Stimulated activated naive B cell treated with anti-CD40 and anti-IgM and Interleukin-4, amounts not matched to agents 10 μg/mL and 1 μg/mL and 100 μg/mL, for 72 hours (primary cell): ENCODE measurements around the gene STMND1.

Experiments
- ATAC-seq, 2 donors: fragments of 150-1000 bp; cut with Tn5 transposase; replicated peaks; 2 replicates each; pipeline ENCODE4 v1.10.0; 2021; ENCODE audit warnings: moderate library complexity in 1 of 2
- DNase-seq: peaks from one replicate; pipeline ENCODE4 v3.0.0; 2021
- H3K27ac Mint-ChIP-seq: one replicate; pipeline ENCODE4 v1.8.0; 2022; ENCODE audit warnings: mild to moderate bottlenecking, mixed read lengths
- H3K27me3 Mint-ChIP-seq, 2 donors: one replicate each; pipeline ENCODE4 v1.8.0; 2022; ENCODE audit warnings: mixed read lengths in 2 of 2
- H3K36me3 Mint-ChIP-seq, 2 donors: one replicate each; pipeline ENCODE4 v1.8.0; 2022; ENCODE audit warnings: mixed read lengths in 2 of 2, mild to moderate bottlenecking in 1 of 2
- H3K4me1 Mint-ChIP-seq, 2 donors: one replicate each; pipeline ENCODE4 v1.8.0; 2022; ENCODE audit warnings: mixed read lengths in 2 of 2, mild to moderate bottlenecking in 1 of 2
- H3K4me3 Mint-ChIP-seq, 2 donors: one replicate each; pipeline ENCODE4 v1.8.0; 2022; ENCODE audit warnings: mild to moderate bottlenecking in 2 of 2, mixed read lengths in 2 of 2, moderate library complexity in 1 of 2
- H3K9me3 Mint-ChIP-seq, 2 donors: one replicate each; pipeline ENCODE4 v1.8.0; 2022; ENCODE audit warnings: mixed read lengths in 2 of 2, mild to moderate bottlenecking in 1 of 2

The STMND1 gene

GRCh38 chr6:17081860-17082508, 19.9 kb upstream of the STMND1 start:
- H3K4me1 Mint-ChIP-seq, result no peaks in the 10 kb centered on the region

GRCh38 chr6:17083397-17083796, 18.5 kb upstream of the STMND1 start:
- ATAC-seq (no peak), DNase-seq (no peak)
- no peaks in the 10 kb centered on the region for H3K4me1 Mint-ChIP-seq
- H3K27me3 Mint-ChIP-seq, result peaks cover 4 to 9% of the 10 kb centered on the region in 2 donors
- no peak overlapping the region for H3K27ac Mint-ChIP-seq
- H3K4me3 Mint-ChIP-seq, result no peak overlapping the region
- peaks cover 0 to 6% of the 10 kb centered on the region in 2 donors for H3K9me3 Mint-ChIP-seq
- no peaks in the 10 kb centered on the region for H3K36me3 Mint-ChIP-seq

More at GRCh38 chr6:17081860-17082508, 19.9 kb upstream of the STMND1 start:
- Mint-ChIP-seq H3K4me3 (no peak overlapping the region), H3K36me3 (no peaks in the 10 kb centered on the region), H3K27me3 (peaks cover 4 to 9% of the 10 kb centered on the region in 2 donors), H3K27ac (no peak overlapping the region), H3K9me3 (peaks cover 0 to 9% of the 10 kb centered on the region in 2 donors)
- ATAC-seq, result no peak
- no peak for DNase-seq

- H3K4me1 Mint-ChIP-seq, result no peaks in the 10 kb centered on the region
- DNase-seq (peak; percentile 8), ATAC-seq (peak in 1 of 2 donors; percentile 45)
- H3K27me3 Mint-ChIP-seq, result peaks cover 4 to 9% of the 10 kb centered on the region in 2 donors
- H3K9me3 Mint-ChIP-seq, result peaks cover 2 to 8% of the 10 kb centered on the region in 2 donors
- no peak overlapping the region for H3K4me3 Mint-ChIP-seq
- no peak overlapping the region for H3K27ac Mint-ChIP-seq
- H3K36me3 Mint-ChIP-seq, result no peaks in the 10 kb centered on the region
Observed at GRCh38 chr6:17086469-17086868, 15.4 kb upstream of the STMND1 start.

DNA sequence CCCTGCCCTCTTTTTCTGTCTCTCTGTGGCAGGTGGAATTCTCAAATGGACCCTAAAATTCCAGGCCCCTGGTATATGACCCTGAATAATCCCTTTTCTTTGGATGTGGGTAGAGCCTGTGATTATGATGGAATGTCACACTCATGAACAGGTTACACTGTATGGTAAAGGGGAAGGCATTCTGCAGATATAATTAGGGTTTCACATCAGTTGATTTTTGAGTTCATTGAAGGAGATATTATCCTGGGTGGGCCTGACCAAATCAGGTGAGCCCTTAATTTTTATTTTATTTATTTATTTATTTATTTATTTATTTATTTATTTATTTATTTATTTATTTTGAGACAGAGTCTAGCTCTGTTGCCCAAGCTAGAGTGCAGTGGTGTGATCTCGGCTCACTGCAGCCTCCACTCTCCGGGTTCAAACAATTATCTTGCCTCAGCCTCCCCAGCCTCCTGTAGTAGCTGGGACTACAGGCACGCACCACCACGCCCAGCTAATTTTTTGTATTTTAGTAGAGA, 13.7 kb upstream of the STMND1 start:
- no peak for DNase-seq
- H3K9me3 Mint-ChIP-seq, result peaks cover 2 to 8% of the 10 kb centered on the region in 2 donors
- H3K4me1 Mint-ChIP-seq, result no peaks in the 10 kb centered on the region
- H3K36me3 Mint-ChIP-seq, result no peaks in the 10 kb centered on the region
- no peak overlapping the region for H3K27ac Mint-ChIP-seq
- no peak overlapping the region for H3K4me3 Mint-ChIP-seq
- peaks cover 4 to 9% of the 10 kb centered on the region in 2 donors for H3K27me3 Mint-ChIP-seq
- ATAC-seq, result no peak

- DNase-seq (no peak), ATAC-seq (no peak)
- H3K36me3 Mint-ChIP-seq, result no peaks in the 10 kb centered on the region
- H3K27me3 Mint-ChIP-seq, result peaks cover 0 to 7% of the 10 kb centered on the region in 2 donors
- H3K9me3 Mint-ChIP-seq, result peaks cover 2 to 8% of the 10 kb centered on the region in 2 donors
- no peak overlapping the region for H3K27ac Mint-ChIP-seq
- H3K4me3 Mint-ChIP-seq, result no peak overlapping the region
- no peaks in the 10 kb centered on the region for H3K4me1 Mint-ChIP-seq
Observed at GRCh38 chr6:17091122-17091521, 10.7 kb upstream of the STMND1 start.

DNA sequence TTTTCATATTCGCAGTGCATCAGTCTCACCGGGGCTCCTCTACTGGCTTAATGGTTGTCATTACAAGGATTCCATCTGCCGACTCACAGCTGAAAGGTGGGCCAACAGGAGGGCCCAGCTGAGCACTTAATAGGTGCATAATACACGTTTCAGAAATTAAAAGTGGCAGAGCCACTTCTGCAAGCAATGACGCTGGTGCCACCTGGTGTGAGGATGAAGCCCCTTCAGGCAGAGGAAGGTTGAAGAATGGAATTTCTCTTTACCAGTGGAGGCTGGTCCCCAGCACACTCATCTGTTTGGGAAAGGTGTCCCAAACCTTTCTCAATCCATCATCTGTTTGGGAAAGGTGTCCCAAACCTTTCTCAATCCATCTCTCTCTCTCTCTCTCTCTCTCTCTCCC, 8.2 kb upstream of the STMND1 start:
- Mint-ChIP-seq H3K27me3 (peaks cover 2 to 3% of the 10 kb centered on the region in 2 donors), H3K4me3 (no peak overlapping the region), H3K4me1 (no peaks in the 10 kb centered on the region), H3K36me3 (no peaks in the 10 kb centered on the region), H3K27ac (no peak overlapping the region), H3K9me3 (peaks cover 2 to 8% of the 10 kb centered on the region in 2 donors)
- no peak for DNase-seq
- no peak for ATAC-seq

GRCh38 chr6:17096096-17096495, 5.8 kb upstream of the STMND1 start:
- no peaks in the 10 kb centered on the region for H3K9me3 Mint-ChIP-seq
- ATAC-seq (no peak), DNase-seq (no peak)
- no peak overlapping the region for H3K4me3 Mint-ChIP-seq
- peaks cover 16 to 22% of the 10 kb centered on the region in 2 donors for H3K27me3 Mint-ChIP-seq
- H3K27ac Mint-ChIP-seq, result no peak overlapping the region
- peaks cover 0 to 5% of the 10 kb centered on the region in 2 donors for H3K4me1 Mint-ChIP-seq
- H3K36me3 Mint-ChIP-seq, result no peaks in the 10 kb centered on the region

DNA sequence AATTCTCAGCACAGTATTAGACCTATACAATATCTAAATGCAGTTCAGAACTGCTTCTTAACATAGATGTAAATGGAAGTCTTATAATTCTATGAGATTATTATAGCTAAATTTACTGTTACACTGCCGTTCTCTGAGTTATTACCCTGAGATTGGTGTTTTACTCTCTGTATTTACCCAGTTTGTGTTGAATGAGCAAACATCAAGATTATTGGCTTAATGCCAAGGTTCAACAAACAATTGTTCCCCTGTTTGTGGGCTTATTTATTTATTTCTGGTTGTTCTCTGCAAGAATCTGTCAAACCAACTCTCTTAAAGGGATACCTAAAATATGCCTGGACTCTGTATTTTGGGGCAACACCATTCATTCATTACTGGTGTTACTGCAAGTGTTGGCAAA, 5.2 kb upstream of the STMND1 start:
- H3K4me1 Mint-ChIP-seq, result peaks cover 4 to 9% of the 10 kb centered on the region in 2 donors
- ATAC-seq (no peak), DNase-seq (no peak)
- peaks cover 20 to 27% of the 10 kb centered on the region in 2 donors for H3K27me3 Mint-ChIP-seq
- H3K4me3 Mint-ChIP-seq, result no peak overlapping the region
- no peaks in the 10 kb centered on the region for H3K9me3 Mint-ChIP-seq
- H3K36me3 Mint-ChIP-seq, result no peaks in the 10 kb centered on the region
- H3K27ac Mint-ChIP-seq, result no peak overlapping the region

DNA sequence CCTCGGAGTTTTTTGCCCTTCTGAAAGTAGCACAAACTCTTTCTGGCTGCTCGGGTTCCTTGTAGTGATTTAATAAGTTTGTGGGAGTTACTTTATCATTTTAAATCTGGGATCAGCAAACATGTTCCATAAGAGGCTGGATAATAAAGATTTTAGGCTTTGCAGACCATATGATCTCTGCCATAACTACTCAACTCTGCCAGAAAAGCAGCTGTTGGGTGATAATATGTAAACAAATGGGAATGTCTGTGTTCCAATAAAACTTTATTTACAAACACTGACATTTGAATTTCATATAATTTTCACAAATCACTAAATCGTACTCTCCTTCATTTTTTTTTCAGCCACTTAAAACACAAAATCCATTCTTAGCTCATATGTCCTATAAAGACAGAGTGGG, 3.9 kb upstream of the STMND1 start:
- Mint-ChIP-seq H3K36me3 (no peaks in the 10 kb centered on the region), H3K9me3 (peaks cover 0 to 1% of the 10 kb centered on the region in 2 donors), H3K27ac (no peak overlapping the region), H3K4me3 (no peak overlapping the region), H3K27me3 (peaks cover 31 to 40% of the 10 kb centered on the region in 2 donors), H3K4me1 (peaks cover 7 to 15% of the 10 kb centered on the region in 2 donors)
- DNase-seq (no peak), ATAC-seq (no peak)

DNA sequence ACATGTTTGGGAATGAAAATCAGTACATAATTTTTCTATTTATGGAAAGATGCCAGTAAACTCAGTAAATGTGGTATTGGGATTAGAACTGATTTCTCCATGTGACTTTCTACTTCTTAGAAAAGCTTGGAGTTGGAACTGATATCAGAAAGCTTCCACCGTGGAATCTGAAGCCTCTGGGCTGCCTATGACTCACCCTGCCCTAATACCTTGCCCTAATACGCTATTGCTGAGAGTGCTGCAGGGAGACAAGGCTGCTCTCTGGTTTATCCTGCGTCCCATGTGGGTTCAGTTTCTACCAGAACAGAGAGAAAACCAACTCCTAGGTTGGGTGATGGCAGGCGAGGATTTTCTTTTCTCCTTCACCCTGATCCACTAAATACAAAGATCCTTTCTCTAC, 3.3 kb upstream of the STMND1 start:
- no peak for DNase-seq
- Mint-ChIP-seq H3K4me1 (peaks cover 7 to 15% of the 10 kb centered on the region in 2 donors), H3K27ac (no peak overlapping the region), H3K36me3 (no peaks in the 10 kb centered on the region), H3K9me3 (peaks cover 0 to 1% of the 10 kb centered on the region in 2 donors), H3K4me3 (no peak overlapping the region), H3K27me3 (peaks cover 31 to 44% of the 10 kb centered on the region in 2 donors)
- no peak for ATAC-seq

DNA sequence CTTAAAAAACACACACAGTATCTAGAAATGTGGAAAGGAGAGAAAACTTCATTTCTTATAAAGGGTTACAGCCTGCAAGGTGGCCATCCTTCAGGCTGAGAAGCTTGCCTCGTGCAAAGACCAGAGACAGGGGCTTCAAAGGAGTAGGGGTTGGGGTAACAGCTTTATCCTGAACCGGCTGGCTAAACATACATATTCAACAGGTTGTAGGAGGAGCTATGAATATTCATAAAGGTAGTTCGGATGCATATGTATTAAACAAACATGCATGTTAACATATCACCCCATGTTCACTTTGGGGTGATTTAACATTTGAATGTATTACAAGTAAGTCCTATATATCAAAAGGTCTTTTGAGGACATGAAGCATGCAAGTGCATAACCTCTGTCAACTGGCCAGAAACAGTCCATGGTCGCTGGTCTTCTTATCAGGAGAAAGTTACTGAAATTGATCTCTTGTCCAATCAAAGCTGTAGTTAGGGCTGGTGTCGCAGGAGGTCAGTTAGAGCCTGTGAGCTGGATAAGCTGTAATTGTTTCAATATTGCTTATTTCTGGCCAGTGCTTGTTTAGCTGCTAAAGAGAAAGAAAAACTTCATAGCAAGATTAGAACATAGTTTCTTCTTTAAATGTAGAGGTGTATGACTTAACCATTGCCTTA, 2.3 kb upstream of the STMND1 start:
- H3K27me3 Mint-ChIP-seq, result peaks cover 35 to 50% of the 10 kb centered on the region in 2 donors
- H3K4me1 Mint-ChIP-seq, result peaks cover 7 to 15% of the 10 kb centered on the region in 2 donors
- no peak overlapping the region for H3K4me3 Mint-ChIP-seq
- ATAC-seq, result no peak
- no peak for DNase-seq
- no peaks in the 10 kb centered on the region for H3K36me3 Mint-ChIP-seq
- peaks cover 1 to 5% of the 10 kb centered on the region in 2 donors for H3K9me3 Mint-ChIP-seq
- no peak overlapping the region for H3K27ac Mint-ChIP-seq

GRCh38 chr6:17100806-17101205, 1.0 kb upstream of the STMND1 start:
- DNase-seq (no peak), ATAC-seq (no peak)
- Mint-ChIP-seq H3K36me3 (no peaks in the 10 kb centered on the region), H3K27ac (no peak overlapping the region), H3K4me1 (peaks cover 7 to 15% of the 10 kb centered on the region in 2 donors), H3K4me3 (no peak overlapping the region), H3K9me3 (peaks cover 1 to 5% of the 10 kb centered on the region in 2 donors), H3K27me3 (peaks cover 36 to 51% of the 10 kb centered on the region in 2 donors)

GRCh38 chr6:17102258-17102870, 514 bp downstream of the STMND1 start:
- no peaks in the 10 kb centered on the region for H3K36me3 Mint-ChIP-seq
- no peak overlapping the region for H3K4me3 Mint-ChIP-seq
- peaks cover 7 to 15% of the 10 kb centered on the region in 2 donors for H3K4me1 Mint-ChIP-seq
- ATAC-seq, result no peak
- peaks cover 4 to 5% of the 10 kb centered on the region in 2 donors for H3K9me3 Mint-ChIP-seq
- no peak overlapping the region for H3K27ac Mint-ChIP-seq
- no peak for DNase-seq
- H3K27me3 Mint-ChIP-seq, result peaks cover 37 to 56% of the 10 kb centered on the region in 2 donors

DNA sequence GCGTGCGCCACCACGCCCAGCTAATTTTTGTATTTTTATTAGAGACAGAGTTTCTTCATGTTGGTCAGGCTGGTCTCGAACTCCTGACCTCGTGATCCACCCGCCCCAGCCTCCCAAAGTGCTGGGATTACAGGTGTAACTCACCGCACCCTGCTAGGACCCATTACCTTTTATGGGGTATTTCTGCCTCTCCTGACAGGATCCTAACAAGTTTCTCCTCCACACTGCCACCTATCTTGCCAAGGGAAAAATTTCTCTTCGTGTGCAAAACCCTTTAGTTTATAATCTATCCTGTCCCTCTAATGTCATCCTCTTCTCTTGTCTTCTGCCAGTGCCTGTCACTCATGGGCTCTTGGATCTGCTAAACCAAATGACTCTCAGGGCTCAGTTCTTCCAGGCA, 1.9 kb downstream of the STMND1 start:
- no peak for ATAC-seq
- Mint-ChIP-seq H3K36me3 (no peaks in the 10 kb centered on the region), H3K4me1 (peaks cover 7 to 15% of the 10 kb centered on the region in 2 donors), H3K4me3 (no peak overlapping the region), H3K9me3 (peaks cover 4 to 5% of the 10 kb centered on the region in 2 donors), H3K27ac (no peak overlapping the region), H3K27me3 (peaks cover 37 to 53% of the 10 kb centered on the region in 2 donors)
- DNase-seq, result no peak
